NCI-H2196 treated with DMSO at 0.1 percent for 48 hours (cell line): Measurements from ENCODE around the gene HRH1.
A peak's percentile ranks its signal among the peaks of the same experiment; 100 is the strongest.
"Not testable (repeated sequence)": the region's sequence is repeated elsewhere in the genome, so short reads cannot be mapped to it uniquely, and the experiment has no call there.

Experiments
- DNase-seq: peaks from one replicate; lab custom pipeline; 2025; ENCODE audit not compliant: unreplicated experiment; lab: John Stamatoyannopoulos, UW

HRH1 gene

GRCh38 chr3:11140713-11141104 is 13.6 kb upstream of the HRH1 start:
- no peak for DNase-seq

- no peak for DNase-seq
Measured at GRCh38 chr3:11143476-11143875, 10.8 kb upstream of the HRH1 start.

DNA sequence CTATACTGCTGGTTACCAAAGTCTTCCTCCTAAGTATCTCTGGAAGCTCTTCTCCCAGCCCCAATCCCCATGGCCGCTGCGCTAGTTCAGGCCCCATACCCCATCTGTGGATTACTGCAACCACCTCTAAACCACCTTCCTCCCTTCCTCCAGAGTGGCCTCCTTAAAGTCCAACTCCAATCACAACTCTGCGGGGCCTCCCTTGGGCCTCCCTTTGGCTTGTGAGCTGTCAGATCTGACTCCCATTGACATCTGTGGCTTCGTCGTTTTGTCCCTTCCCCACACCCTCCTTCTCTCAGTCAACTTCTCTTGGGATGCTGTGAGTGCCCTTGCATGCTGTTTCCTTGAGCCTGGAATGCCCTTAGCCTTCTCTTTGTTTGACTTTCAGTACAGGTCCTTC is 9.3 kb upstream of the HRH1 start:
- DNase-seq, result no peak

- no peak for DNase-seq
Measured at GRCh38 chr3:11145888-11146287, 8.4 kb upstream of the HRH1 start.

- DNase-seq, result no peak
Measured at GRCh38 chr3:11146773-11147660, 7.3 kb upstream of the HRH1 start.

DNA sequence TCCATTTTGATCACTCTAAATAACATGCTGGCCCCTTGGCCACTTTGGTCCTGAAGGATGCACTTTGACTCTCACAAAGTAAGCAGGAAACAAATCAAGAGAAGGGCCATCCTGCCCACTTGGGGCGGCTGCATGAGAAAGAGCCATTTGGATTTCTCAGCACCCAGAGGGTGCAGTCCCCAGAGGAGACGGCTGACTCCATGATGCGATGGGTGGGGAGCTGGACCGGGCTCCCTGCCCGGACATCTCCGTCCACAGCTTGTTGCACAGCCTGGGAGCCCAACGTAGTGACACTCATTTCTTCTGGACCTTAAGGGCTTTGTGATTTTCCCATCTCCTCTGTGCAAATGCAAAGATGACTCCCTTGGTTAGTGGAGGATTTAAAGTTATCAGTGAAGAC is 4.0 kb upstream of the HRH1 start:
- no peak for DNase-seq

DNA sequence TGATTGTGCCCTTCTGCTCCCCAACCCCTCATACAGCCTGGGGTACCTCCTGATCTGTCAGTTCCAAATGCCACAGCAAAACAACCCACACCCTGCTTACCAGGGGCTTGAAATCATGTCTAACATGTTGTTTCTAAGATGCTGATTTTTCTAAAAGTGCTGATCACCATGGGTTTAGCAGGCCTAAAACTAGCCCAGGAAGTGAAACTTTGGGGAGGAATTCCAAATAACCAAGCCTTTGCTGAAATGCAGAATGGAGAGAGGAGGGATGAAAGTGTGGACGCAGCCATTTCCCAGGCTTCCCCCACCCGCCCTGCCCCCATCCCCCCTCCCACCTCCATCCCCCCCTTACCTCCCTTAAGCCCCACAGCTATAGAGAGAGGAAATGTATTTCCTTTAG is 2.0 kb upstream of the HRH1 start:
- DNase-seq, result no peak

- no peak for DNase-seq
Measured at GRCh38 chr3:11154953-11155325, 646 bp downstream of the HRH1 start.

DNA sequence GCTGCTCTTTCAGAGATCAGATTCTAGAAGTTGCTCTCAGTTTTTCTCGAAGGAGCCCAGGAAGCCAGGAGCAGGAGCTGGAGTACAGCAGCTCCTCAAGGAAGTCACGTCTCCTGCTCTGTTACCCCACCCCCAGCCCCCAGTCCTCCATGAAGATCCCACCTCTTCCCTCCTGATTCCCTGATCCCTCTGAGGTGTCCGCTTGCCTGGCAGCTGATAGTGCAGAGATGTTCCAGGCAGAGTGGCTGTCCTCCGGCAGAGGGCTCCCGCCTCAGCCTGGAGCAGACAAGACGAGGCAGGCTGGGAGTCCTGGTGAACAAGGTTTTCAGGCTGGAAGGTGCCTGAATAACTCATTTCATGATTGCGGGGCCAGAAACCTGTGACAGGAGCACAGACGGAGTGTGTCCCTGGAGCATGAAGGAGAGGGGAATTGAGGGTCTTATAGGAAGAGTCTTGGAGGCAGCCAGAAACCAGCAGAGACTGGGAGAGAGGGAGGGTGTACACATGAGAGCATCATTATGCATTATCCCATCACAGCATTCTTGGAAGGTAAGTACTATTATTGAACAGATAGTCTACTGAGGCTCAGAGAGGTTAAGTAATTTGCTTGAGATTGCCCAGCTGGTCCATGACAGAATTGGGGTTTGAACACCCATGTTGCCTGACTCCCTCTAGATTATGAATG is 1.2 kb downstream of the HRH1 start:
- DNase-seq, result peak; percentile 8

DNA sequence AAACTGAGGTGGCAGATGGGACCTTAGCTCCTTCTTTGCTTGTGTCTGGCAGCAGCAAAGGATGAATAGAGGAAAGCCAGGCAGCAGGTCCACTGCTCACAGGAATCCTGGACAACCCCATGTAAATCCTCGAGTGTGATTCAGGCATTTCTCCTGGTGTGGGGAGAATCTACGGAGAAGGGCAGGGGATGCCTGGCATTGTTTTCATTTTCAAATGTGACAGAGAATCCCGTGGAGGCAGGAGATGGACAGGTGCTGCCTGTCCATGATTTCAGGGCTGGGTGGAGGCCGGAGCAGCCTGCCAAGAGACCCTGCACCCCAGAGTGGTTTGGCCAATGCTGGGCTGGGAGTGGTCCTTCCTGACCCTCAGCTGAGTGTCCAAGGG is 1.7 kb downstream of the HRH1 start:
- DNase-seq, result no peak

DNA sequence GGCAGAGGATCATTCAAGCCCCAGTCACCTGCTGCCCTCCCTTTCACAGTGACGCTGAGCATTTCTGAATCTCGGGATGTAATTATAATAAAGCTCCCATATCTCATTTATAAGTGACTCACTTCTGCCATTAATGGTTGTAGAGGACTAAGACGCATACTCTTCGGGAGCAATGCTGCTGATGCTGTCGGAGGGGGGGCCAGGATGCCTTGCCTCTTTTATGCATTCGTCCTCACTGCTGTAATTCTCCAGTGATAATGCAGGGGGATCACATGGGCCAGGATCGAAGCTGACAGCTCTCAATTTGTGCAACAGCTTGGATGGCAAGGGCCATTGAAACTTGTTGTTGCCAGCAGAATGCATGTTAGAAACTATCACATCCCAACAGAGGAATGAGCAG is 3.1 kb downstream of the HRH1 start:
- DNase-seq, result no peak

DNA sequence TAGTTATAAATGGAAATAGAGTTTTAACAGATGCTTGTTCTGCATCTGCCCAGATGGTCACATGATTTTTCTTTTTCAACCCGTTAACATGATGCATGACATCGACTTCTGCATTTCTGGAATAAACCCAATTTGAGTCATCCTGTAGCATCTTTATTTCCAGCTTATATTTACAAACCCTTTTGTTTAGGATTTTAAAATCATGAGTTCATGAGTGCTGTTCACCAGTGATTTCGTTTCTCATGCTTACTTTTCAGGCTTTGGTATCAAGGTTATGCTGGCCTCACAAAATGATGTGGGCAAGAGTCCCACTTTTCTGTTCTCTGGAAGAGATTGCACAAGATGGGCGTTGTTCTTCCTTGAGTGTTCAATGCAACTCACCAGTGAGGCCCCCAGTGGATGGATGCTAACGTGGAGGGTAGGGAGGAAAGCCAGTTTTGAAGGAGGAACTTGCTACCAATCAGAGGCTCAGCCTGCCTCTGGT is 5.2 kb downstream of the HRH1 start:
- DNase-seq, result no peak

DNA sequence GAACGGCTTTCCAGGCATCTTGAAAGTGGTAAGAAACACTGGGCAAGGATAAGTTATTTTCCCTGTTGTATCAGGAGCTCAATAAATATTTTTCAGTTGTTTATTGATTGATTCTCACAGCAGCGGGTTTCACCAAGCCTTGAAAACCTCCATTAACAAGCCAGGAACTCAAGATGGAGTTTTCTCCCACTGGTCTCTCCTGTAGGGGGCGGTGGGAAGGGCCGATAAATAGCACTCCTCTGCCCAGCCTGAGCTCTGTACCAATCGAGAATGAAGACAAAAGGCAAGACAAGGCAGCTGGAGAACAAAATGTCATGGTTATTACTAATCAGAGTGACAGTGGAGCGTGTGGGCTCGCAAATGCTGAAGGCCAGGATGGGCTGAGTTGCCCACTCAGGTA is 7.4 kb downstream of the HRH1 start:
- DNase-seq, result no peak

- no peak for DNase-seq
Measured at GRCh38 chr3:11162401-11163345, 8.4 kb downstream of the HRH1 start.

- no peak for DNase-seq
Measured at GRCh38 chr3:11164607-11165006, 10.3 kb downstream of the HRH1 start.

- no peak for DNase-seq
Measured at GRCh38 chr3:11165476-11165875, 11.2 kb downstream of the HRH1 start.

DNA sequence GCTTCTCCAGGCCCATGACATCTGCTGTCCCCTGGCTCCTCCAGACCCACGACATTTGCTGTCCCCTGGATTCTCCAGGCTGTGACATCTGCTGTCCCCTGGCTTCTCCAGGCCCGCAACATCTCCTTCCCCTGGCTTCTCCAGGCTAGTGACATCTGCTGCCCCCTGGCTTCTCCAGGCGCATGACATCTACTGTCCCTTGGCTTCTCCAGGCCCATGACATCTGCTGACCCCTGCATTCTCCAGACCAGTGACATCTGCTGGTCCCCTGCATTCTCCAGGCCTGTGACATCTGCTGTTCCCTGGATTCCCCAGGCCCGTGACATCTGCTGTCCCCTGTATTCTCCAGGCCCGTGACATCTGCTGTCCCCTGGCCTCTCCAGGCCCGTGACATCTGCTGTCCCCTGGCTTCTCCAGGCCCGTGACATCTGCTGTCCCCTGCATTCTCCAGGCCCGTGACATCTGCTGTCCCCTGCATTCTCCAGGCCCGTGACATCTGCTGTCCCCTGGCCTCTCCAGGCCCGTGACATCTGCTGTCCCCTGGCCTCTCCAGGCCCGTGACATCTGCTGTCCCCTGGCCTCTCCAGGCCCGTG is 12.6 kb downstream of the HRH1 start:
- DNase-seq, result not testable (repeated sequence)

GRCh38 chr3:11167590-11167989 is 13.3 kb downstream of the HRH1 start:
- DNase-seq, result no peak

DNA sequence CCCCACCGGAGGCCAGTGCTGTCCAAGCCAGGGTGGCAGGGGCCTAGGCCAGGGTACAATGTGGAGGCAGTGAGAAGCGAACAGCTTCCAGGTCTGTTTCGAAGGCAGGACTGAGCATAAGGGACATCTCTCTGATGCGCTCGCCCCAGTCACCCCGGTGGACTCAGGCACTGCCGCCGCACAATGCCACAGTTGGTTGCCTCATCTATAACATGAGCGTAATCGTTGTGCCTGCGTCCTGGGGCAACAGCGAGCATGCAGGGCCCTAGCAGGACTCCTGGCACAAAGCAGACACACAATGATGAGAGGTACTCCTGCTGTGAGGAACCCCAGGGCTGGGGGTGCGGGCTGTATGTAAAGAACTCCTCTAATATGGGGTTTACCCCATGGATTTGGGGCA is 14.1 kb downstream of the HRH1 start:
- DNase-seq, result no peak

GRCh38 chr3:11168881-11169805 is 14.8 kb downstream of the HRH1 start:
- DNase-seq, result no peak
